Fibroblast of the aortic adventitia (primary cell): ENCODE measurements around the gene SMIM35. TPM values are rescaled to one million over a fixed set of nuclear protein-coding genes. Genes with fewer than 3 reads are reported as not detected.

ENCODE experiments used
- DNase-seq: peaks from one replicate; pipeline ENCODE4 v3.0.0-alpha.2; 2010; ENCODE audit warnings: low read depth
- H3K4me3 ChIP-seq: 2 replicates; pipeline ENCODE4 v1.5.1; 2011; ENCODE audit warnings: low read depth, mild to moderate bottlenecking, control low read depth, low read length, moderate library complexity
- CTCF ChIP-seq: IDR thresholded peaks from 2 replicates; pipeline ENCODE4 v1.5.1; 2011; ENCODE audit warnings: mild to moderate bottlenecking, low read length, control low read depth, inconsistent platforms; ENCODE audit not compliant: insufficient read depth
- total RNA-seq: library from RNA; depleted of rRNA; stranded (reverse); fragments of >200 nt; gene quantifications from 2 replicates; pipeline ENCODE4 v1.2.3, GENCODE V29; 2012; ENCODE audit warnings: low replicate concordance

Gene SMIM35
- total RNA-seq, 1 donor = not detected

DNA sequence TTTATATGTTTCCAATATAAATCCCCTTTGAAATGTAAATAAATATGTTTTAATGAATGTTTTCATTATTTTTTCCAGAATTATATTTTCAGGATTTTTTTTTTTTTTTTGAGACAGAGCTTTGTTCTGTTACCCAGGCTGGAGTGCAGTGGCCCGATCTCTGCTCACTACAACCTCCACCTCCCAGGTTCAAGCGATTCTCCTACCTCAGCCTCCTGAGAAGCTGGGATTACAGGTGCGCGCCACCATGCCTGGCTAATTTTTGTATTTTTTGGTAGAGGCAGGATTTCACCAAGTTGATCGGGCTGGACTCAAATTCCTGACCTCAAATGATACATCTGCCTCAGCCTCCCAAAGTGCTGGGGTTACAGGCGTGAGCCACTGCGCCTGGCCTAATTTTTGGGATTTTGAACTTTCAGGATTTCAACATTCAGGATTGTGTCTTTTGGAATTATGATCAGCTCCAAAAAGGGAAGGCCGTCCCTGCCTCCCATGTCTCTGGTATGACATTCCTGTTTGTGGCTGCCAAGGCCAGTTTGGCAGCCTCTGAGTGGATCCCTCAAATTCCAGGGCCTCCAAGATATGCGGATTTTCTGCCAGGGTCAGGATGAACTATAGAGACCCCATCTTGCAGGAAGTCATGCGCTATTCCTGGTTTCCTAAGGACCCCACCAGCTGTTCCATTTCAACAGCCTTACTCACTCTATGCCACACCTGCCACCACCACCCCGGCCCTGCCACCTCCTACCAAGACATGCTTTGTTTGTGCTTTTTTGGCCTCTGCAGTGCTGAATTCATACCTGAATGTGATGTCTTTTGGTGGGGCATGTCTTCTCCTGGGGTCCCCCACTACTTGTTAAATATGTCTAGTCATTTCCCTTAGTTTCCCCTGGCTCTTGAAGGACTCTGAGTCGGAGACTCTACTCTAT is 31.8 kb downstream of the SMIM35 start:
- H3K4me3 ChIP-seq = no peak overlapping the region
- no peak for TF ChIP-seq CTCF
- no peak for DNase-seq

- DNase-seq = no peak
- TF ChIP-seq CTCF = no peak
- no peak overlapping the region for H3K4me3 ChIP-seq
Measured at GRCh38 chr11:118052581-118053206, 34.1 kb downstream of the SMIM35 start.

- H3K4me3 ChIP-seq = no peak overlapping the region
- DNase-seq = no peak
- no peak for TF ChIP-seq CTCF
Measured at GRCh38 chr11:118051611-118052461, 34.9 kb downstream of the SMIM35 start.

GRCh38 chr11:118051136-118051610 is 35.6 kb downstream of the SMIM35 start:
- no peak for TF ChIP-seq CTCF
- no peak for DNase-seq
- H3K4me3 ChIP-seq = no peak overlapping the region

- no peak for TF ChIP-seq CTCF
- no peak overlapping the region for H3K4me3 ChIP-seq
- no peak for DNase-seq
Measured at GRCh38 chr11:118050208-118050891, 36.4 kb downstream of the SMIM35 start.

- no peak overlapping the region for H3K4me3 ChIP-seq
- no peak for TF ChIP-seq CTCF
- no peak for DNase-seq
Measured at GRCh38 chr11:118049771-118050170, 37.0 kb downstream of the SMIM35 start.
